ENCODE results near the gene ARHGAP23. TPM values are rescaled to one million over a fixed set of nuclear protein-coding genes. Genes with fewer than 3 reads are reported as not detected.

The ARHGAP23 gene
- total RNA-seq, 1 experiment from 2014 or later = 56.4 TPM

- DNase-seq (ENCODE audit: low read depth in 1 of 2, low spot score in 2 of 2) = no peak
- no peak overlapping the region for H3K4me3 ChIP-seq
- no peaks in the 10 kb centered on the region for H3K9me3 ChIP-seq (replicated peaks)
- H3K4me1 ChIP-seq (replicated peaks) = peaks cover 7% of the 10 kb centered on the region
- H3K27ac ChIP-seq = no peak overlapping the region
- peaks cover 13% of the 10 kb centered on the region for H3K36me3 ChIP-seq
- H3K27me3 ChIP-seq (replicated peaks) = no peaks in the 10 kb centered on the region
Observed at GRCh38 chr17:38441429-38442061, 13.3 kb downstream of the ARHGAP23 start.

GRCh38 chr17:38442548-38442947, 14.3 kb downstream of the ARHGAP23 start:
- DNase-seq (ENCODE audit: low read depth in 1 of 2, low spot score in 2 of 2) = no peak
- no peak overlapping the region for H3K27ac ChIP-seq
- peaks cover 19% of the 10 kb centered on the region for H3K36me3 ChIP-seq
- no peaks in the 10 kb centered on the region for H3K9me3 ChIP-seq (replicated peaks)
- H3K27me3 ChIP-seq (replicated peaks) = no peaks in the 10 kb centered on the region
- H3K4me1 ChIP-seq (replicated peaks) = peaks cover 9% of the 10 kb centered on the region
- H3K4me3 ChIP-seq = no peak overlapping the region

- H3K27ac ChIP-seq = no peak overlapping the region
- H3K36me3 ChIP-seq = peaks cover 25% of the 10 kb centered on the region
- H3K9me3 ChIP-seq (replicated peaks) = no peaks in the 10 kb centered on the region
Observed at GRCh38 chr17:38443356-38444031, 15.2 kb downstream of the ARHGAP23 start.

GRCh38 chr17:38444151-38444550, 15.9 kb downstream of the ARHGAP23 start:
- Histone ChIP-seq H3K27me3 (replicated peaks) (no peaks in the 10 kb centered on the region), H3K9me3 (replicated peaks) (no peaks in the 10 kb centered on the region), H3K36me3 (peaks cover 28% of the 10 kb centered on the region), H3K4me3 (no peak overlapping the region), H3K4me1 (replicated peaks) (peaks cover 25% of the 10 kb centered on the region), H3K27ac (no peak overlapping the region)
- DNase-seq (ENCODE audit: low read depth in 1 of 2, low spot score in 2 of 2) = peak; percentile 54 to 72

More at GRCh38 chr17:38443356-38444031, 15.2 kb downstream of the ARHGAP23 start:
- no peak for DNase-seq (ENCODE audit: low read depth in 1 of 2, low spot score in 2 of 2)
- Histone ChIP-seq H3K27me3 (replicated peaks) (no peaks in the 10 kb centered on the region), H3K4me1 (replicated peaks) (peaks cover 18% of the 10 kb centered on the region), H3K4me3 (no peak overlapping the region)

- H3K4me1 ChIP-seq (replicated peaks) = peaks cover 59% of the 10 kb centered on the region
- no peaks in the 10 kb centered on the region for H3K27me3 ChIP-seq (replicated peaks)
- no peaks in the 10 kb centered on the region for H3K9me3 ChIP-seq (replicated peaks)
- H3K27ac ChIP-seq = peak overlapping the region; percentile 65
- DNase-seq (ENCODE audit: low read depth in 1 of 2, low spot score in 2 of 2) = no peak
- H3K36me3 ChIP-seq = peaks cover 38% of the 10 kb centered on the region
- H3K4me3 ChIP-seq = no peak overlapping the region
Observed at GRCh38 chr17:38447502-38448085, 19.3 kb downstream of the ARHGAP23 start.

GRCh38 chr17:38448208-38448771, 20.0 kb downstream of the ARHGAP23 start:
- peaks cover 66% of the 10 kb centered on the region for H3K4me1 ChIP-seq (replicated peaks)
- H3K27me3 ChIP-seq (replicated peaks) = no peaks in the 10 kb centered on the region
- no peak for DNase-seq (ENCODE audit: low read depth in 1 of 2, low spot score in 2 of 2)
- peaks cover 38% of the 10 kb centered on the region for H3K36me3 ChIP-seq
- H3K9me3 ChIP-seq (replicated peaks) = no peaks in the 10 kb centered on the region
- no peak overlapping the region for H3K4me3 ChIP-seq
- H3K27ac ChIP-seq = peak overlapping the region; percentile 65

GRCh38 chr17:38449364-38449763, 21.1 kb downstream of the ARHGAP23 start:
- no peaks in the 10 kb centered on the region for H3K27me3 ChIP-seq (replicated peaks)
- H3K4me3 ChIP-seq = no peak overlapping the region
- H3K9me3 ChIP-seq (replicated peaks) = no peaks in the 10 kb centered on the region
- H3K36me3 ChIP-seq = peaks cover 36% of the 10 kb centered on the region
- peaks cover 67% of the 10 kb centered on the region for H3K4me1 ChIP-seq (replicated peaks)
- no peak for DNase-seq (ENCODE audit: low read depth in 1 of 2, low spot score in 2 of 2)
- H3K27ac ChIP-seq = peak overlapping the region; percentile 24

GRCh38 chr17:38450557-38451029, 22.3 kb downstream of the ARHGAP23 start:
- Histone ChIP-seq H3K4me3 (peak overlapping the region; percentile 40; the same call in 1 of the 2 replicates), H3K4me1 (replicated peaks) (peaks cover 79% of the 10 kb centered on the region), H3K27ac (peak overlapping the region; percentile 95), H3K36me3 (peaks cover 34% of the 10 kb centered on the region), H3K27me3 (replicated peaks) (no peaks in the 10 kb centered on the region), H3K9me3 (replicated peaks) (no peaks in the 10 kb centered on the region)
- DNase-seq (ENCODE audit: low read depth in 1 of 2, low spot score in 2 of 2) = no peak

- peak overlapping the region; percentile 95 for H3K27ac ChIP-seq
- no peaks in the 10 kb centered on the region for H3K27me3 ChIP-seq (replicated peaks)
- H3K9me3 ChIP-seq (replicated peaks) = no peaks in the 10 kb centered on the region
- peaks cover 41% of the 10 kb centered on the region for H3K36me3 ChIP-seq
- H3K4me1 ChIP-seq (replicated peaks) = peaks cover 85% of the 10 kb centered on the region
- DNase-seq (ENCODE audit: low read depth in 1 of 2, low spot score in 2 of 2) = peak; percentile 93
- peak overlapping the region; percentile 40 for H3K4me3 ChIP-seq
Observed at GRCh38 chr17:38451030-38451839, 23.0 kb downstream of the ARHGAP23 start.

- Histone ChIP-seq H3K9me3 (replicated peaks) (no peaks in the 10 kb centered on the region), H3K4me1 (replicated peaks) (peaks cover 88% of the 10 kb centered on the region), H3K27me3 (replicated peaks) (no peaks in the 10 kb centered on the region), H3K36me3 (peaks cover 45% of the 10 kb centered on the region), H3K4me3 (peak overlapping the region; percentile 40), H3K27ac (peak overlapping the region; percentile 95)
- DNase-seq (ENCODE audit: low read depth in 1 of 2, low spot score in 2 of 2) = peak; percentile 92 to 96
Observed at GRCh38 chr17:38451840-38452529, 23.7 kb downstream of the ARHGAP23 start.

- no peak for DNase-seq (ENCODE audit: low read depth in 1 of 2, low spot score in 2 of 2)
- no peaks in the 10 kb centered on the region for H3K27me3 ChIP-seq (replicated peaks)
- peaks cover 84% of the 10 kb centered on the region for H3K4me1 ChIP-seq (replicated peaks)
- H3K36me3 ChIP-seq = peaks cover 47% of the 10 kb centered on the region
- peak overlapping the region; percentile 95 for H3K27ac ChIP-seq
- H3K4me3 ChIP-seq = no peak overlapping the region
- H3K9me3 ChIP-seq (replicated peaks) = no peaks in the 10 kb centered on the region
Observed at GRCh38 chr17:38452719-38453118, 24.5 kb downstream of the ARHGAP23 start.

- no peaks in the 10 kb centered on the region for H3K27me3 ChIP-seq (replicated peaks)
- peaks cover 71% of the 10 kb centered on the region for H3K4me1 ChIP-seq (replicated peaks)
- DNase-seq (ENCODE audit: low read depth in 1 of 2, low spot score in 2 of 2) = peak in 1 of 2 experiments; percentile 82
- H3K4me3 ChIP-seq = peak overlapping the region; percentile 52
- peaks cover 55% of the 10 kb centered on the region for H3K36me3 ChIP-seq
- H3K9me3 ChIP-seq (replicated peaks) = no peaks in the 10 kb centered on the region
- peak overlapping the region; percentile 39 for H3K27ac ChIP-seq
Observed at GRCh38 chr17:38453951-38454421, 25.7 kb downstream of the ARHGAP23 start.
